Mesothelial cell of epicardium (in vitro differentiated cells): ENCODE results near the gene KDM4B. TPM values are rescaled to one million over a fixed set of nuclear protein-coding genes. Genes with fewer than 3 reads are reported as not detected.

Experiments used
- DNase-seq, 2 experiments: peaks; one replicate each; pipeline ENCODE4 v3.0.0; 2021; ENCODE audit warnings: low spot score in 2 of 2; ENCODE audit not compliant: unreplicated experiment in 2 of 2
- H3K27ac Mint-ChIP-seq: 2 replicates; pipeline ENCODE4 v1.8.0; 2021; ENCODE audit warnings: mixed read lengths
- H3K27me3 Mint-ChIP-seq: 2 replicates; pipeline ENCODE4 v1.8.0; 2021; ENCODE audit warnings: low read depth, mixed read lengths
- H3K36me3 Mint-ChIP-seq: 2 replicates; pipeline ENCODE4 v1.8.0; 2021; ENCODE audit warnings: mixed read lengths
- H3K4me1 Mint-ChIP-seq: 2 replicates; pipeline ENCODE4 v1.8.0; 2021; ENCODE audit warnings: mixed read lengths
- H3K4me3 Mint-ChIP-seq: 2 replicates; pipeline ENCODE4 v1.8.0; 2021; ENCODE audit warnings: mild to moderate bottlenecking, moderate library complexity, mixed read lengths
- H3K9me3 Mint-ChIP-seq: 2 replicates; pipeline ENCODE4 v1.8.0; 2021; ENCODE audit warnings: mixed read lengths
- CTCF ChIP-seq: fragments of 200-600 bp; sonication (generic); IDR thresholded peaks from one replicate; pipeline ENCODE4 v1.5.0; 2021; ENCODE audit warnings: antibody characterized with exemption; ENCODE audit not compliant: unreplicated experiment
- total RNA-seq: library from RNA; stranded (reverse); gene quantifications from 3 replicates; pipeline ENCODE4 v1.2.1, GENCODE V29; 2021

KDM4B gene
- total RNA-seq, 1 donor from 2014 or later: 80.5 TPM

GRCh38 chr19:5153601-5154128 is 184.8 kb downstream of the KDM4B start:
- peaks cover 8% of the 10 kb centered on the region for H3K4me1 Mint-ChIP-seq
- no peak overlapping the region for H3K4me3 Mint-ChIP-seq
- no peak overlapping the region for H3K27ac Mint-ChIP-seq
- peaks cover 2% of the 10 kb centered on the region for H3K36me3 Mint-ChIP-seq
- no peaks in the 10 kb centered on the region for H3K9me3 Mint-ChIP-seq
- no peaks in the 10 kb centered on the region for H3K27me3 Mint-ChIP-seq
- DNase-seq: no peak
- TF ChIP-seq CTCF: no peak

- no peaks in the 10 kb centered on the region for H3K27me3 Mint-ChIP-seq
- H3K9me3 Mint-ChIP-seq: peaks cover 5% of the 10 kb centered on the region
- H3K4me1 Mint-ChIP-seq: peaks cover 8% of the 10 kb centered on the region
- DNase-seq: peak in 1 of 2 experiments; percentile 39
- no peak overlapping the region for H3K27ac Mint-ChIP-seq
- no peaks in the 10 kb centered on the region for H3K36me3 Mint-ChIP-seq
- no peak overlapping the region for H3K4me3 Mint-ChIP-seq
- no peak for TF ChIP-seq CTCF
Observed at GRCh38 chr19:5154129-5154798, 185.4 kb downstream of the KDM4B start.

- H3K27ac Mint-ChIP-seq: no peak overlapping the region
- peaks cover 8% of the 10 kb centered on the region for H3K4me1 Mint-ChIP-seq
- no peak overlapping the region for H3K4me3 Mint-ChIP-seq
- H3K27me3 Mint-ChIP-seq: no peaks in the 10 kb centered on the region
- no peak for DNase-seq
- TF ChIP-seq CTCF: no peak
- no peaks in the 10 kb centered on the region for H3K36me3 Mint-ChIP-seq
- peaks cover 9% of the 10 kb centered on the region for H3K9me3 Mint-ChIP-seq
Observed at GRCh38 chr19:5154799-5155426, 186.0 kb downstream of the KDM4B start.

- Mint-ChIP-seq H3K4me3 (no peak overlapping the region), H3K36me3 (no peaks in the 10 kb centered on the region), H3K4me1 (peaks cover 8% of the 10 kb centered on the region), H3K9me3 (peaks cover 9% of the 10 kb centered on the region), H3K27me3 (no peaks in the 10 kb centered on the region), H3K27ac (no peak overlapping the region)
- no peak for TF ChIP-seq CTCF
- DNase-seq: no peak
Observed at GRCh38 chr19:5155586-5156210, 186.8 kb downstream of the KDM4B start.

GRCh38 chr19:5156231-5156986 is 187.5 kb downstream of the KDM4B start:
- DNase-seq: no peak
- Mint-ChIP-seq H3K4me1 (peaks cover 8% of the 10 kb centered on the region), H3K4me3 (no peak overlapping the region), H3K27ac (peak overlapping the region; percentile 65), H3K36me3 (no peaks in the 10 kb centered on the region), H3K27me3 (no peaks in the 10 kb centered on the region), H3K9me3 (peaks cover 9% of the 10 kb centered on the region)
- no peak for TF ChIP-seq CTCF
